CD4-positive, alpha-beta memory T cell (primary cell): ENCODE measurements around the gene ENTPD7. TPM values are rescaled to one million over a fixed set of nuclear protein-coding genes. Genes with fewer than 3 reads are reported as not detected.

Experiments
- CTCF ChIA-PET: fragments of 350-600 bp; sonication (Branson Sonifier 250); formaldehyde crosslinking; loops from one replicate; lab custom pipeline; 2021; ENCODE audit warnings: inconsistent platforms; ENCODE audit not compliant: partially characterized antibody; lab: Charles Lee
- POLR2A ChIA-PET: fragments of 350-600 bp; sonication (Branson Sonifier 250); formaldehyde crosslinking; loops from one replicate; lab custom pipeline; 2021; ENCODE audit not compliant: partially characterized antibody; lab: Charles Lee
- DNase-seq, 5 donors: peaks; one replicate each; pipeline versions ENCODE4 v3.0.0 to v3.0.0-alpha.2; 2020 to 2022; ENCODE audit warnings: mixed read lengths in 1 of 5
- H3K27ac ChIP-seq: one replicate; pipeline ENCODE4 v1.7.0; 2013; ENCODE audit warnings: low read depth, low read length
- H3K27me3 ChIP-seq: 2 replicates; pipeline ENCODE4 v1.7.0; 2013; ENCODE audit warnings: mild to moderate bottlenecking, low read length, moderate library complexity; ENCODE audit not compliant: insufficient read depth
- H3K36me3 ChIP-seq: 2 replicates; pipeline ENCODE4 v1.7.0; 2013; ENCODE audit warnings: mild to moderate bottlenecking, low read length, moderate library complexity; ENCODE audit not compliant: insufficient read depth
- H3K4me1 ChIP-seq: 2 replicates; pipeline ENCODE4 v1.7.0; 2013; ENCODE audit warnings: mild to moderate bottlenecking, low read length, moderate library complexity; ENCODE audit not compliant: insufficient read depth
- H3K4me3 ChIP-seq, 2 donors: one replicate each; pipeline ENCODE4 v1.7.0; 2013; ENCODE audit warnings: low read length in 2 of 2, mild to moderate bottlenecking in 1 of 2
- H3K9me3 ChIP-seq, 2 donors: one replicate each; pipeline ENCODE4 v1.7.0; 2013; ENCODE audit warnings: low read length in 2 of 2, control low read depth in 1 of 2; ENCODE audit not compliant: control insufficient read depth in 1 of 2
- H3K27ac Mint-ChIP-seq, 7 donors: one replicate each; pipeline ENCODE4 v1.8.0; 2020 to 2021; ENCODE audit warnings: mixed read lengths in 7 of 7, mild to moderate bottlenecking in 6 of 7, inconsistent platforms in 3 of 7, moderate library complexity in 3 of 7
- H3K27me3 Mint-ChIP-seq, 2 donors: one replicate each; pipeline ENCODE4 v1.8.0; 2020 to 2021; ENCODE audit warnings: mixed read lengths in 2 of 2
- H3K36me3 Mint-ChIP-seq, 2 donors: one replicate each; pipeline ENCODE4 v1.8.0; 2020 to 2021; ENCODE audit warnings: mixed read lengths in 2 of 2, inconsistent platforms in 1 of 2, mild to moderate bottlenecking in 1 of 2
- H3K4me1 Mint-ChIP-seq, 4 donors: one replicate each; pipeline ENCODE4 v1.8.0; 2020 to 2021; ENCODE audit warnings: mixed read lengths in 4 of 4, mild to moderate bottlenecking in 1 of 4
- H3K4me3 Mint-ChIP-seq, 8 donors: one replicate each; pipeline ENCODE4 v1.8.0; 2020 to 2021; ENCODE audit warnings: mixed read lengths in 8 of 8, mild to moderate bottlenecking in 7 of 8, moderate library complexity in 6 of 8, inconsistent platforms in 3 of 8
- H3K9me3 Mint-ChIP-seq, 8 donors: one replicate each; pipeline ENCODE4 v1.8.0; 2020 to 2021; ENCODE audit warnings: mixed read lengths in 8 of 8, mild to moderate bottlenecking in 5 of 8, inconsistent platforms in 3 of 8, moderate library complexity in 1 of 8
- intact Hi-C: fragments of 100-400 bp; cut with micrococcal nuclease; formaldehyde crosslinking; loops from one replicate; pipeline ENCODE4 v1.15.1; 2023
- polyA plus RNA-seq, 2 donors: library from polyadenylated mRNA; unstranded; fragments of 300-500 nt; fragmentation: Illumina TruSeq; gene quantifications; one replicate each; pipeline ENCODE4 v1.2.3, GENCODE V29; 2021
- total RNA-seq, 2 experiments: library from RNA; stranded (reverse); gene quantifications; one replicate each; pipeline ENCODE4 v1.2.3, GENCODE V29; 2021

Gene ENTPD7
- total and polyA plus RNA-seq, 4 experiments from 2014 or later, result 1.7 to 3.9 (median 2.9) TPM

DNA sequence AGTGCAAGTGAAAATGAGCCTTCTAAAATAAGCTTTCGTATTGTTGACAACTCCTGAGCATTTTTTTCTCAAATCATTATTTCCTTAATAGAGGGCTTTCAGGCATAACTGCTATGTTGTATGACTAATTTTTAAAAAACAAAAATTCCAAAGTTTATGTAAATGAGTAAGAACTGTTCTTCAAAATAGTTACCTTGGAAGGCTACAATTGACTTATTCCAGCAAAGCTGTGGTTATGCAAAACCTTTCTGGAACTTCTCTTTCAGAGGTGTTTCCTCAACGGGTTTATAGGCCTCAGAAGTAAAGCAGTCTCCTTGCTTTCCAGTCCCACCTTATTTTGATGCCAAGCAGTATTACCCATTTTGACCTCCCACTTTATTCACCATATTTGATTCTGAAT is 41.6 kb upstream of the ENTPD7 start:
- POLR2A ChIA-PET, result interaction anchor here (0.6 to 4.0 kb wide), 3 partner anchors 41 to 187 kb away, joined by 3 to 25 read pairs (median 3); partner anchors contain the start of genes ENTPD7 and GOT1
- no peaks in the 10 kb centered on the region for H3K9me3 ChIP-seq

DNA sequence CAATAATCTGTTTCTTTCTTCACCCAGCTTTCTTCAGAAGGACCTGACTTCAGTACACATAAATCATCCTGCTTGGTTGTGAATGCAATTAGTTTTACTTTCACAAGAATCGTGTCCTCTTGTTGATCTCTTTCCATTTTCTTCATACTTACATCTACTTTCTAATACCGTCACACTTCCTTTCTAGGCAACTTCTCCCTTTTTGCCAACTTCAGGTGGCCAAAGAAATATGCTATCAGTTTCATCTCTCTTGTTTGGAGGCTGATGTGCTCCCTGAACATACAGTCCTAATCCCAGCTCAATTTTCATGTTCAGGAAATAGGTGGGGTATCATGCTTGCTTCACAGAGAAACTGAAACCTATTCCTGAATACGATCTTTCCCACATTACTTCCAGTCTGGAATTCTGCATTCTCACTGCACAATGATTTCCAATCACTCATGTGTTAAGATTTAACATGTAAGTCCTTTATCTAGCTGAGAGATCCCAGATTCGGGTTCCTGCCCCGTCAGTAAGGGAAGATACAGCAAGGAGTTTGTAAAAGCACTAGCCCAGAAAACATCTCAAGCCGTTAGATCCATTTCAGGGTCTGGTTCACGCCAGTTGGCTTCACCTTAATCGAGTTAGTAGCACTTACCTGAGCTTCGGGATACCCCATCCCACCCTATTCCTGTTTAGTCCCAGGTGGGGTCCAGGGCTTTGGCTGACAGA is 40.1 kb upstream of the ENTPD7 start:
- H3K27me3 Mint-ChIP-seq, result no peaks in the 10 kb centered on the region
- ChIA-PET CTCF (interaction anchor here (0.6 to 1.0 kb wide), 2 partner anchors 18 to 39 kb away, joined by 3 read pairs; no protein-coding TSS in a partner anchor), POLR2A (interaction anchor here (4.0 to 4.3 kb wide), 3 partner anchors 40 to 189 kb away, joined by 25 to 40 read pairs (median 33); partner anchors contain the start of genes COX15, CUTC, ENTPD7 and GOT1)
- peak in 3 of 5 donors; percentile 12 to 33 (median 30) for DNase-seq
- intact Hi-C loops, result no loop called here
- no peaks in the 10 kb centered on the region for H3K27me3 ChIP-seq
- H3K36me3 ChIP-seq, result no peaks in the 10 kb centered on the region
- H3K36me3 Mint-ChIP-seq, result peaks cover 0 to 19% of the 10 kb centered on the region in 2 donors
- peak overlapping the region; percentile 93 for H3K27ac ChIP-seq
- peak overlapping the region; percentile 53 to 95 for H3K4me3 ChIP-seq
- no peaks in the 10 kb centered on the region for H3K9me3 Mint-ChIP-seq
- H3K4me3 Mint-ChIP-seq, result peak overlapping the region; percentile 82 to 96 (median 87)
- H3K27ac Mint-ChIP-seq, result peak overlapping the region; percentile 56 to 95 (median 84)
- H3K9me3 ChIP-seq, result no peaks in the 10 kb centered on the region
- peaks cover 51% of the 10 kb centered on the region for H3K4me1 ChIP-seq
- peaks cover 39 to 67% (median 49%) of the 10 kb centered on the region in 4 donors for H3K4me1 Mint-ChIP-seq

More for the DNA sequence above, 41.6 kb upstream of the ENTPD7 start:
- Histone ChIP-seq H3K36me3 (peaks cover 8% of the 10 kb centered on the region), H3K4me3 (no peak overlapping the region), H3K27ac (peak overlapping the region; percentile 19), H3K4me1 (peaks cover 51% of the 10 kb centered on the region), H3K27me3 (no peaks in the 10 kb centered on the region)
- Mint-ChIP-seq H3K4me1 (peaks cover 39 to 67% (median 51%) of the 10 kb centered on the region in 4 donors), H3K27ac (peak overlapping the region in 5 of 7 donors; percentile 18 to 65 (median 58)), H3K9me3 (no peaks in the 10 kb centered on the region), H3K36me3 (peaks cover 1 to 20% of the 10 kb centered on the region in 2 donors), H3K4me3 (peak overlapping the region in 6 of 8 donors; percentile 21 to 94 (median 64)), H3K27me3 (no peaks in the 10 kb centered on the region)
- intact Hi-C loops, result no loop called here
- CTCF ChIA-PET, result interaction anchor here (1.2 to 2.6 kb wide), 2 partner anchors 8 to 181 kb away, joined by 3 to 10 read pairs; no protein-coding TSS in a partner anchor
- DNase-seq, result no peak

DNA sequence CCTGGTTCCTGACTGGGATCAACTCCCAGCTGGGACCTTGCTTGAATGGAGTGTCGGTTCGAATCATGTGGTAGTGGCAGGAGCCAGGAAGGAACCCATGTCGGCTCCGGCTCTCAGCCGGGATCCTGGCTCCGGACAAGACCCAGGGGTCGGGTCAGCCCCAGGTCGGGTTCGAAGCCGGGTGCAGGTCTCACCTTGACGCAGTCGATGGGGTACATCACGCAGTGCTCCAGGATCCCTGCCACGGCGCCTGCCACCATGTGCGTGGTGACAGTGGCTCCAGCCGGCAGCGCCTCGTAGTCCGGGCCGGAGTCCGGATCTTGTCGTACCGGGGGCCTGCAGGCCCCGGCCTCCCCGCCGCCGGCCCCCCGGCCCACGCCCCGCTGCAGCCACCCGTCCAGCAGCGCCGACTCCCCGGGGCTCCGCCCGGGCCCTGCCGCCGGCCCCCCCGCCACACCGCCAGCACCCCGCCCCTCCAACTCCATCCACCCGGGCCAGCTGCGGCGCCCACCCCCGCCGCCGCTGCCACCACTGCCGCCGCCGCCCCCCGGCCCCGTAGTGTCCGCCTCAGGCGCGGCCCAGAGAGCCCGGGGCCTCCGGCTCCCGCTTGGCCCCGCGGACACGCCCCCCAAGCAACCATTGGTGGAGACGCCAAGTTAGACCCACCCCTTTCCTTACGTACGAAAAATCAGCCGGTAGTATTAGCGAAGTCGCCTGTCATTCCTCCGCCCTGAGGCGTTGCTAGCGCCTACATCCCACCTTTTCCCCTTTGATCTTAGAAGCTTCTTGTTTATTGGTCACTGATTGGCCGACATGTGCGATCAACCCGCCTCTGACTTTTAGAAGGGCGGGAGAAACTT is 39.2 kb upstream of the ENTPD7 start, which contains the start of gene SLC25A28:
Gene SLC25A28, minus strand, starts transcription at position 589 of the 860 bp plus-strand sequence. Its CDS starts 104 bp downstream, at position 485.
- Mint-ChIP-seq H3K36me3 (peaks cover 0 to 16% of the 10 kb centered on the region in 2 donors), H3K4me1 (peaks cover 39 to 67% (median 49%) of the 10 kb centered on the region in 4 donors), H3K27ac (peak within 1 kb of the TSS; percentile 90 to 98 (median 97)), H3K4me3 (peak within 1 kb of the TSS; percentile 83 to 96 (median 93)), H3K27me3 (no peaks in the 10 kb centered on the region), H3K9me3 (no peaks in the 10 kb centered on the region)
- DNase-seq, result peak in 3 of 5 donors; percentile 96 to 98 (median 98)
- POLR2A ChIA-PET, result interaction anchor here (1.4 to 4.3 kb wide), 6 partner anchors 8 to 1486 kb away, joined by 3 to 40 read pairs (median 16); partner anchors contain the start of genes COX15, CUTC, ENTPD7 and GOT1
- Histone ChIP-seq H3K36me3 (no peaks in the 10 kb centered on the region), H3K4me3 (peak within 1 kb of the TSS; percentile 53 to 95), H3K9me3 (no peaks in the 10 kb centered on the region), H3K27me3 (no peaks in the 10 kb centered on the region), H3K4me1 (peaks cover 51% of the 10 kb centered on the region), H3K27ac (peak within 1 kb of the TSS; percentile 93)
- CTCF ChIA-PET, result interaction anchor here (0.6 to 6.2 kb wide), 3 partner anchors 8 to 38 kb away, joined by 3 to 45 read pairs (median 3); no protein-coding TSS in a partner anchor
- intact Hi-C loops, result loop anchor here (1.0 to 5.0 kb wide), 8 partner anchors 39 to 1485 kb away; partner anchors contain the start of genes COX15, CUTC, DNMBP and ENTPD7

- CTCF ChIA-PET, result interaction anchor here (0.7 to 6.2 kb wide), 2 partner anchors 9 to 37 kb away, joined by 3 to 45 read pairs; no protein-coding TSS in a partner anchor
- POLR2A ChIA-PET, result interaction anchor here (1.4 to 4.3 kb wide), 6 partner anchors 9 to 1487 kb away, joined by 3 to 40 read pairs (median 16); partner anchors contain the start of genes COX15, CUTC, ENTPD7 and GOT1
- Mint-ChIP-seq H3K36me3 (peaks cover 0 to 11% of the 10 kb centered on the region in 2 donors), H3K9me3 (no peaks in the 10 kb centered on the region), H3K27me3 (no peaks in the 10 kb centered on the region), H3K4me1 (peaks cover 33 to 60% (median 43%) of the 10 kb centered on the region in 4 donors), H3K4me3 (peak overlapping the region; percentile 81 to 96 (median 92)), H3K27ac (peak overlapping the region; percentile 90 to 98 (median 97))
- no peaks in the 10 kb centered on the region for H3K9me3 ChIP-seq
- peak overlapping the region; percentile 93 for H3K27ac ChIP-seq
- intact Hi-C loops, result loop anchor here (1.0 to 5.0 kb wide), 8 partner anchors 38 to 1486 kb away; partner anchors contain the start of genes COX15, CUTC, DNMBP and ENTPD7
- peak overlapping the region; percentile 24 to 71 for H3K4me3 ChIP-seq
- H3K27me3 ChIP-seq, result no peaks in the 10 kb centered on the region
- H3K4me1 ChIP-seq, result peaks cover 47% of the 10 kb centered on the region
- peak; percentile 76 to 97 (median 88) for DNase-seq
- H3K36me3 ChIP-seq, result no peaks in the 10 kb centered on the region
Measured at GRCh38 chr10:99620711-99621453, 38.4 kb upstream of the ENTPD7 start.

DNA sequence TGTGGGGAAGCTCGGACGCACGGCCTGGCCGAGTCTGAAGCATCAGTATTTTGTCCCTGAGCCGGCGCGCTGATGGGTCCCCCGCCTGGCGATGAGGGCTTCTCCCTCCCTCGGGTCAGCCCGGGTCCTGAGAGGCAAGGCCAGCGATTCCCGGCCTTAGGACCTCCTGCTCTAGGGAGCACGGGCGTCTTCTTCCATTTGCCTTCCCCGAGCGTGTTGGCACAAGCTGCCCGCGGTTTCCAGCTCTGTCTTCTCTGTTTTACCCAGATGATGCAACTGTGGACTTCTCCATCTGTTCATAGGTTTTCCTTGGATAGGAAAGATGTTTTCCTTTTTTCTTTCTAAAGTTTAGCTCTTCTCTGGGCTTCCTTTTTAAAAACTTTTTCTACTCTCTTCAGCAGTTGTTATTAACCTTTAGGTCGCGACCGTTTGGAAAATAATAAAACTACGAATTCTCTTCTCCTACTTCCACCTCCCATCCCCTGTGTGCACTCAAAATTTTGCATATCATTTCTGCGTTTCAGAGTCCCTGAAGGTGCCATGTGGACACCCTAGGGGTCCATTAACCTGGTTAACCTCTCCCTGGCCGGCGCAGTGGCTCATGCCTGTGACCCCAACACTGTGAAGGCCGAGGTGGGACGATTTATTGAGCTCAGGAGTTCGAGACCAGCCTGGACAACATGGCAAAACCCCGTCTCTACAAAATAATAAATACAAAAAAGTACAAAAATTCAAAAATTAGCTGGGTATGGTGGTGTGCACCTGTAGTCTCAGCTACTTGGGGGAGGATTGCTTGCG is 37.7 kb upstream of the ENTPD7 start:
- Mint-ChIP-seq H3K4me3 (peak overlapping the region; percentile 81 to 96 (median 92)), H3K27ac (peak overlapping the region; percentile 90 to 98 (median 97)), H3K4me1 (peaks cover 27 to 52% (median 37%) of the 10 kb centered on the region in 4 donors), H3K36me3 (peaks cover 0 to 9% of the 10 kb centered on the region in 2 donors), H3K9me3 (no peaks in the 10 kb centered on the region), H3K27me3 (no peaks in the 10 kb centered on the region)
- peak overlapping the region; percentile 93 for H3K27ac ChIP-seq
- DNase-seq, result no peak
- no peaks in the 10 kb centered on the region for H3K36me3 ChIP-seq
- ChIA-PET CTCF (interaction anchor here (0.9 to 6.2 kb wide), 3 partner anchors 8 to 62 kb away, joined by 3 to 45 read pairs (median 6); no protein-coding TSS in a partner anchor), POLR2A (interaction anchor here (1.4 to 4.3 kb wide), 5 partner anchors 10 to 1487 kb away, joined by 3 to 40 read pairs (median 25); partner anchors contain the start of genes COX15, CUTC, ENTPD7 and GOT1)
- H3K27me3 ChIP-seq, result no peaks in the 10 kb centered on the region
- no peaks in the 10 kb centered on the region for H3K9me3 ChIP-seq
- peaks cover 39% of the 10 kb centered on the region for H3K4me1 ChIP-seq
- H3K4me3 ChIP-seq, result peak overlapping the region; percentile 24 to 71
- intact Hi-C loops, result loop anchor here (2.0 to 5.0 kb wide), 4 partner anchors 91 to 1487 kb away; partner anchors contain the start of genes HIF1AN, HPS1 and R3HCC1L
